ENCODE measurements around the gene CLEC2A. TPM values are rescaled to one million over a fixed set of nuclear protein-coding genes. Genes with fewer than 3 reads are reported as not detected.

The CLEC2A gene
- total and polyA plus RNA-seq, 2 donors (not counting 3 experiments of a cell fraction or from before 2014, with no cell fraction given), result not detected

GRCh38 chr12:9883175-9883574 is 49.0 kb downstream of the CLEC2A start:
- dilution Hi-C loops (cut with MboI; ENCODE audit: extremely low pct_ligation_motif_present, low sequenced_read_pairs) (no loop called here), intact Hi-C loops (cut with micrococcal nuclease) (no loop called here)
- H3K4me2 ChIP-seq (ENCODE audit: insufficient read depth, low read length), result no peak overlapping the region
- no peaks in the 10 kb centered on the region for H3K9me1 ChIP-seq (replicated peaks; ENCODE audit: control insufficient read depth, extremely low read depth, insufficient read depth, low read length)
- H3K4me1 ChIP-seq (ENCODE audit: control insufficient read depth, extremely low read depth, insufficient read depth, low read length), result no peaks in the 10 kb centered on the region
- CTCF ChIA-PET, result no interaction called here
- H3K27ac ChIP-seq (ENCODE audit: insufficient read depth, low read depth, low read length), result no peak overlapping the region
- POLR2A ChIA-PET, result no interaction called here
- no peaks in the 10 kb centered on the region for H3K9me3 ChIP-seq (replicated peaks; ENCODE audit: control insufficient read depth, insufficient read depth, low read length)
- H4K20me1 ChIP-seq (replicated peaks; ENCODE audit: control insufficient read depth, extremely low read depth, insufficient read depth, low read length), result no peaks in the 10 kb centered on the region
- no peaks in the 10 kb centered on the region for H3K27me3 ChIP-seq (ENCODE audit: control insufficient read depth in 2 of 2, insufficient read depth in 2 of 2, low read length in 2 of 2)
- no peak overlapping the region for H3K9ac ChIP-seq (replicated peaks; ENCODE audit: extremely low read depth, insufficient read depth, low read length)
- no peaks in the 10 kb centered on the region for H3K79me2 ChIP-seq (ENCODE audit: control insufficient read depth, insufficient read depth, low read length)
- H3K36me3 ChIP-seq (ENCODE audit: control insufficient read depth in 2 of 2, extremely low read depth in 1 of 2, insufficient read depth in 2 of 2, low read length in 2 of 2), result no peaks in the 10 kb centered on the region
- TF ChIP-seq FOS (IDR thresholded peaks at IDR 0.05; ENCODE audit: borderline replicate concordance, insufficient read depth, low read length) (no peak), MYC (IDR thresholded peaks at IDR 0.05; ENCODE audit: low read depth, low read length) (no peak), EZH2 (IDR thresholded peaks at IDR 0.05; ENCODE audit: borderline replicate concordance, low read depth, low read length, severe bottlenecking) (no peak), CTCF (IDR thresholded peaks at IDR 0.05; ENCODE audit: extremely low read depth in 1 of 2, insufficient read depth in 1 of 2, low read depth in 1 of 2, low read length in 2 of 2) (no peak), POLR2A (IDR thresholded peaks at IDR 0.05; ENCODE audit: low read depth, low read length) (no peak), MAX (IDR thresholded peaks at IDR 0.05; ENCODE audit: insufficient read depth, insufficient read length) (no peak), JUN (IDR thresholded peaks at IDR 0.05; ENCODE audit: borderline replicate concordance, insufficient read depth, insufficient read length, low read depth) (no peak), POLR2AphosphoS5 (IDR thresholded peaks at IDR 0.05; ENCODE audit: insufficient read depth, low read depth, low read length) (no peak), GATA2 (IDR thresholded peaks at IDR 0.05; ENCODE audit: insufficient read depth, insufficient read length, low read depth, low read length) (no peak)
- H3K4me3 ChIP-seq (replicated peaks in 1 of 3; ENCODE audit: insufficient read depth in 1 of 3, low read depth in 1 of 3, low read length in 3 of 3), result no peak overlapping the region
- FAIRE-seq, result no peak
- no peak overlapping the region for H2AFZ ChIP-seq (ENCODE audit: low read depth, low read length)
- no TSS peak for BruUV-seq (replicated peaks)
- DNase-seq (ENCODE audit: low read depth, low spot score), result no peak
